DMS79 (cell line): Measurements from ENCODE around the gene IGIP.

Experiments
- DNase-seq: peaks from one replicate; lab custom pipeline; 2025; lab: John Stamatoyannopoulos, UW

The IGIP gene

DNA sequence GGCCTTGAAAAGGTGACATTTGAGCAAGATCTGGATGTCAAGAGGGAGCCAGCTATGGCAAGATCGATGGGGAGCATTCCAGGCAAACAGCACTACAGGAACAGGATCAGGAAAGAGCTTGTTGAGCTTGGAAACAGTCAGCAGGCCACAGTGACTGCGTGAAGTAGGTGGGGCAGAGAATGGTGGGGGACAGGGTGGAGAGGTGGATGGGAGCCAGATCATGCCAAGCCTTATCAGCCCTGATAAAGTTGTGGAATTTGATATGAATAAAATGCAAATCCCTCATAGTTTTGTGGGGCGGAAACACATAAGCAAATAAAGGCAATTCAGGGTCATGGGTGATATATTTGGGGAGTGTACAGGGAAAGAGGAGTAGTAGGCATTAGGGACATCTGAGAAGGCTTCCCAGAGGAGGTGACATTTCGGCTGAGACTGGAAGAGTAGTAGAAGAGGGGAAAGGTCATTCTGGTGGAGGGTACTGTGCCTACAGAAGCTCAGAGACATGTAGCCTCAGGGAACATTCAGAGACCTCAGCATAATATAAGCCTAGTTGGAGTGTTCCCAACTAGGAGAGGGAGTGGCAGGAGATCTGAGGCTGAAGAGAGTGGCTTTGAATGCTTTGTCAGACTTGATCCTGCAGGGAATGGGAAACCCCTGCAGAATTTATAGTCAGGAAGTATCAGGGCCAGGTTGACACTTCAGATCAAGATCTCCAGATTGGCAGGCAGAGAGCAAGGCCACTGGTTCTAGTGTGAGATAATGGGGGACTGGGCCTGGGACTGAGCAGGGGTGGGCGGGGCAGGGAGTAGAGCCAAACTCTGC is 39.6 kb downstream of the IGIP start:
- no peak for DNase-seq

DNA sequence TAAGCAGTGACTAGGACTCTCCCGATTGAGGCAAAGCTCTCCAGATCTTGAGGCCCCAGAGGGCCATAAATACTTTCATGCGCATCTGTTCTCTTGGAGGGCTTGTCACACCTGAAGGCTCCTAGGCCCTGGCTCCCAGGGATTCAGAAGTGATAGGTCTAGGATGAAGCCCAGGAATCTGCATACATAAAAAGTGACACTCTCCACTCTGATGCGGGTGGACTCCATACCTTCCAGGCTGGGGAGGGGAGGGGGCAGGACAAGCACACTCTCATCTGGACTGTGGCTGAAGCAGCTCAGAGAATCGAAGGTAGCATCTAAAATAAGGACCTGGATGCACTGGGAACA is 40.2 kb downstream of the IGIP start:
- no peak for DNase-seq

DNA sequence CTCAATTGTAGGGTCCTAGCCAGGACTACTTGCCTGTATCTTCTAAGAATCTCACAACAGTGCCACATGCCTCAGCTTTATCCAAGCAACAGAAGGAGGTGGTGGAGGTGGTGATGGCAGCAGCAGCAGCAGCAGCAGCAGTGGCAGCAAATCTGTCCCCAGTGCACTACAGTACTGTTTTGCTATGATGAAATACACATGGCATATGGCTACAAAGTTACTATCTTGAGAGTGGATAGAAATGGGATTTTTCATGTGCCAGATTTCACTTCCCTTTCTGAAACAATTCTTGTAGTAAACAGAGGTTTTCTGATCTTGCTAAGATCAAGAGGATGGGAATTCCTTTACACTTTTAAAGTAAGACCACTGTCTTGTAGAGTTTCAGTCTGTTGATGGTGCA is 41.2 kb downstream of the IGIP start:
- DNase-seq = no peak

DNA sequence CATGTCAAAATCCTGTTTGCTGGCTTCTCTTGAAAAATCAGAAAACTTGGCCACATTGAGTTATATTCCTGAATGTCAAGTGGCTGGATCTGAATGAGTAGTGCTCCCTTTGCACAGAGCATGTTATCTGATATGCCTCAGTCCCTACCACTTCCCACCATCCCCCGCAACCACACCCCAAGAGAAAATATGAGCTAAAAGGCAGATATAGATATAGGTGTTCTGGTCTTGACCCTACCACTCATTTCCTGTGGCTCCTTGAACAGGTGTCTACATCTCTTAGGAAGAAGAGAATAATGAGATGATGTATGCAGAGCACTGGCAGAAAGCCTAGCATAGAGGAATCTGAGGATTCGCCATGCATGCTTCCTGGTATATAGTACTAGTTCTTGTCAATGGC is 42.6 kb downstream of the IGIP start:
- DNase-seq = no peak

DNA sequence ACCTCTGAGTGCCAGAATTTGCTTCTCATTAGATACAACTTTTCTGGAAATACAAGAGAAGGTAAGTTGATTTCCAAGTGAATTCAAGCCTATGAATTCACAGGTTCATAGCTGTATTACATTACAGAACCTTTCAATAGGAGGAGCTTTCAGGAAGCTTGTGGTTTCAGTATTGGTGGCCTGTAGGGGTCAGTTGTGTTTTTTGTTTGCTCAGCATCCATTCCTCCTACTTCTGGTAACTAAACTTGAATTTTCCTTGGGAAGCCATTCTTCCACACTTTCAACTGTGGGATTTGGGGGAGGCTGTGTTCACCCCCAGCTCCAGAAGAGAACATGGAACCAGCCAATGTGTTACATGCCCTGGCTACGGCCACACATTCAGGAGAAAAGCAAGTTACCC is 43.7 kb downstream of the IGIP start:
- no peak for DNase-seq

DNA sequence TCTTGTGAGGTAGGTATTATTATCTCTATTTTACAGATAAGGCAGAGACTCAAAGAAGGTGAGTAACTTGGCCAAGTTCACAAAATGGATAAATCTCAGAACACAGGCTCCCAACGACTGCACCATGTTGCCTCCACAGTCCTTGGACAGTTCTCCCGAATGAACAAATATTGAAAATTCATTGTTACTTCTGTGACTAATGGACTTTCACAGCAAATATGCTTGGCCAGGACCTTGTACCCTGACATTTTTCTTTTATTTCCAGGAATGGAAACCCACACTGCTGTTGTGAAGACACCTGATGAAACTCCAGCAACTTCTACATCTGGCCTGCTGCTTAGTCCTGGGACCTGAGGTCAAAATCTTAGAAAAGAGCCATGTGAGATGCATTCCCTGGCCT is 46.7 kb downstream of the IGIP start:
- DNase-seq = no peak

DNA sequence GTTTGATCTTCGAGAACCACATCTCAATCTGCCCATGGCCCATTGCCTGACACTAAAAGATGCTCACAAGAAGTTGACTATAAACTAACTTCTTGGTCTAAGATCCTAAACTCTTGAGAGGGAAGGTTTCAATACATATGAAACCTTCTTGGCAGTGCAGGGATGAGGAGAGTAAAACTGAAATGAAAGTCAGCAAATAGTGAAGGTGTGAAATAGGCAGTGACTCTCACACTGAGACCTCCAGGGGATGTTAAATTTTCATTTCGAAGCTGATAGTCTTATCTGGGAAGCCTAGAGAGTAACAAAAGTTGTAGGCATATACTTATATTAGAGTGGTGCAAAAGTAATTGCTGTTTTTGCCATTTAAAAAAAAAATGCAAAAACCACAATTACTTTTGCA is 48.3 kb downstream of the IGIP start:
- DNase-seq = no peak

DNA sequence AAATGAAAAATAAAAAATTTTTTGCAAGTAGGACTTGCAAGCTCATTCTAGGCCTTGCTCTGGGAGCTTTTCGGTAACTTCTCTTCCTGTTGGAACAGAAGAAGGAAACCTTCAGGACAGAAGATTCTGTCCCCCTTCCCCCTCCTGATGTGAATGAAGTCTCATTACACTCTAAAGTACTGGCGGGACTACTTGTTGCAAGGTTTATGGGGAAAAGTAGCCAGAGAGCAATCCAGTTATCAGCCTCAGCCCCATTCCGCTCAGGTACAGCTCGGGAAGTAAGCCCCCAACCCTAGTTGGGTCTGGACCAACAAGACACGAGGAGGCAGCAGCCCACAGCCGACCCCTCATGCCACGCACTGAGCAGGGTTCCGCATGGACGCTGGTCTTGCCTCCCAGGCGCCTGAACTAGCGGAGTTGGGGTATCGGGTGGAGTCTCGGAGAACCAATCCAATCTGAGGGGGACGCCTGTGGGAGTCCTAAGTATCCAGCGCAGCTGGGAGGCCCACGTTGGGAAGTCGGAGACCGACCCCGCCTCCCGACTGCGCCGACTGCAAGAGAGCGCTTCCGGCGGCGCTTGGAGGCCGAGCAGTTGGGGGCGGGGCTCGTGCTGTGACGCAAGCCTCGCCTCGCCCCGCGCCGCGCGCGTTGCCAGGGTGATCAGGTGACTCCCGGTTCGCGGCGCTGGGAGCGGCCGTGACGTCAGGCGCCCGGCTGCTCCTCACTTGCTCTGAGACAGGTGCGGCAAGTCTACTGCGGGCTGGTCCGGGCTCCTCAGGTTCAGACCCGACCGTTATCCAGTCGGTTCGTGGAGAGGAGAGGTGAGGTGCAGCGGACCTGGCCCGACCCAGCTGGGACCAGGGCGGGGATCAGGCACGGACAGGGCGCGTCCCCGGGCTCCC is 49.0 kb downstream of the IGIP start, which contains the start of gene CYSTM1:
Gene CYSTM1, plus strand, starts transcription at position 724 of the 902 bp plus-strand sequence. CDS start 19,278 bp downstream, outside the sequence.
- DNase-seq = peak; percentile 67

DNA sequence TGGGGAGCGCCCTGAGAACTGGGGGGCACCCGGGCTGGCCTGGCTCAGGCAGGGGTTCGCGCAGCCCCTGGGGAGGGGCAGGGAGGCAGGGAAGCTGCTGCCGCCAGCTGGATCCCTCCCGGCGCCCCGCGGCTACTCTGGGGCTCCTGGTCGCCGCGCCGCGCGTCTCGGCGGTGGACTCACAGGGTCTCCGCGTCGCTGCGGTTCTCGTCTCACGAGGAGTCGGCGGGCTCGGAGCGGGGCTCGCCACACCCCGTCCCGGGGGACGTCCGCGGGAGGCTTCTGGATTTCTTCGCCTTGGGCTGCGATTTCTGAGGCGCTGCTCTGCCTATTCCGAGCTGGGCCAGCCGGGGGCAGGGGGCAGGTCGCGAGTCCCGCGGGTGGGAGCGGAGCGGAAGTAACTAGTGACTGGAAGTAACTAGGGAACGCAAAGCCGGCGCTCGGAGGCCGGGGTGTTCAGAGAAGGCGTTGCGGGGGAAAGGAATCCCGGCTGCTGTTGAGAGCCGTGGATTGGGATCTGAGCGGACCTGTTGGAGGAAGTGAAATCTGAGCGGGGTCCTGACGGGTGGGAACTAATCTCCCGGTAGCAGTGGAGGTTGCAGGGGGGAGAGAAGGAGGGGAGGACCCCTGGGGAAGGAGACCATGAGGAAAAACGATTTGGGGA is 49.8 kb downstream of the IGIP start:
- DNase-seq = peak; percentile 15

DNA sequence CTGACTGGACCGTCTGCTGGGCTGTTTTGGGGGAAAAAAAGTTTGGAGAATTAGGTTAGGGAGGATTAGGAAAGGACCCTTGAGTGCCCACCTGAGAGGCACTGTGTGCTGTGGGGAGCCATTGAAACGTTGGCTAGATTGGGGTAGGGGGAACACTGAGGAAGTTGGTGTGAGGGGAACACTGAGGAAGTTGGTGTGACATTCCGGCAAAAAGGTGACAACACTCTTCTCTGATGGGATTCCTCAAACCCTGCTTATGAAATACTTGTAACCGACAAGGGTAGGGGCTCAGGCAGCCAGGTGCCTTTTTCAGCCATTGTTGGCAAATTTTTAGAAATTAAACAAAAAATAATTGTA is 50.3 kb downstream of the IGIP start:
- no peak for DNase-seq

DNA sequence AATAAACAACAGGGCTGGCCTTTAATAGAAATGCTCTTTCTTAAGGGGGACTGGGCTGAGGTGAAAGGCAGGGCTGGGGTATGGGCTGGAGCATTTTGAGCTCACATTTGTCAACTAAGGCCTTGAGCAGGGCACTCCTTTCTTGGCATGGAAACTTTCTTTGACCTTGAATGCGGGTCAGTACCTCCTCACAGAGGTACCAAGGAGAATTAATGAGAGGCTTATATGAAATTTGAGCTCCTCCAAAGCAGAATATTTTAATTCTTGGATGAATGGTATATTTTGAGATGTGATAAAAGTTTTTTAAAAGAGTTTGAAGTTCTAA is 52.3 kb downstream of the IGIP start:
- no peak for DNase-seq

DNA sequence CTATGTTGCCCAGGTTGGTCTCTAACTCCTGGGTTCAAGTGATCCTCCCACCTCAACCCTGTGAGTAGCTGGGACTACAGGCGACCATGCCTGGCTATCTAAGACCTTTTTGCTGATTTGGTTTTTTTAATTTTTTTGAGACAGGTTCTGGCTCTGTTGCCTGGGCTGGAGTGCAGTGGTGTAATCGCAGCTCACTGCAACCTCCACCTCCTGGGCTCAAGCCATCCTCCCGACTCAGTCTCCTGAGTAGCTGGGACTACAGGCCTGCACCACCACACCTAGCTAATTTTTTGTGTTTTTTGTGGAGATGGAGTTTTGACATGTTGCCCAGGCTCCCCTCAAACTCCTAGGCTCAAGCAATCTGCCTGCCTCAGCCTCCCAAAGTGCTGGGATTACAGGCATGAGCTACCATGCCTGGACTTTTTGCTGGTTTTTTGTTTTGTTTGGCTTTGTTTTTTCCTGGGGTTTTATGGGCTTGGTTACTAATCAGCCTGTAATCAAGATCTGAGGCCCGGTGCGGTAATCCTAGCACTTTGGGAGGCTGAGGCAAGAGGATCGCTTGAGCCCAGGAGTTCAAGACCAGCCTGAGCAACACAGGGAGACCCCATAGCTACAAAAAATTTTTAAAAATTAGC is 52.9 kb downstream of the IGIP start:
- DNase-seq = no peak
